HG03159 (cell line): ENCODE data around the gene DPYSL5.

Experiments
- ATAC-seq: cut with Tn5 transposase; IDR thresholded peaks from one replicate; pipeline ENCODE4 v1.9.1; 2021; ENCODE audit warnings: mild to moderate bottlenecking, moderate library complexity; ENCODE audit not compliant: unreplicated experiment

DPYSL5 gene

DNA sequence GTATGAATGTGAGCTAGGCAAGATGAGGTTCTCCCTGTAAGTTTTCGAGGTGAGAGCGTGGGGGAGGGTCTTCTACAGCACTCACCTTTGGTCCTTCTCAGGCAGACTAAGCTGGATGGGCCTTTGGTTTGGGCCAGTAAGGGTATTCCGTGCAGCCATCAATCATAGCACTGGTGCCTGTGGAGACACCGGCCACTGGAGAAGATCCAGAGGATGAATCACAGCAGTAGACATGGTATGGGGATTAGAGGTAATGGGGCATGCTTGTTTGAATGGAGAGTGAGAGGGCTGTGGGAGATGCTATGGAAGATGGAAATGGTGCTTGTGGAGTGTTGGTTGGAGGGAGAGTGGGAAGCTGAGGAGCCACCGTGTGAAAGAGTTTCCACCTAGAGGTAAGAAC is 138.6 kb downstream of the DPYSL5 start:
- no peak for ATAC-seq

DNA sequence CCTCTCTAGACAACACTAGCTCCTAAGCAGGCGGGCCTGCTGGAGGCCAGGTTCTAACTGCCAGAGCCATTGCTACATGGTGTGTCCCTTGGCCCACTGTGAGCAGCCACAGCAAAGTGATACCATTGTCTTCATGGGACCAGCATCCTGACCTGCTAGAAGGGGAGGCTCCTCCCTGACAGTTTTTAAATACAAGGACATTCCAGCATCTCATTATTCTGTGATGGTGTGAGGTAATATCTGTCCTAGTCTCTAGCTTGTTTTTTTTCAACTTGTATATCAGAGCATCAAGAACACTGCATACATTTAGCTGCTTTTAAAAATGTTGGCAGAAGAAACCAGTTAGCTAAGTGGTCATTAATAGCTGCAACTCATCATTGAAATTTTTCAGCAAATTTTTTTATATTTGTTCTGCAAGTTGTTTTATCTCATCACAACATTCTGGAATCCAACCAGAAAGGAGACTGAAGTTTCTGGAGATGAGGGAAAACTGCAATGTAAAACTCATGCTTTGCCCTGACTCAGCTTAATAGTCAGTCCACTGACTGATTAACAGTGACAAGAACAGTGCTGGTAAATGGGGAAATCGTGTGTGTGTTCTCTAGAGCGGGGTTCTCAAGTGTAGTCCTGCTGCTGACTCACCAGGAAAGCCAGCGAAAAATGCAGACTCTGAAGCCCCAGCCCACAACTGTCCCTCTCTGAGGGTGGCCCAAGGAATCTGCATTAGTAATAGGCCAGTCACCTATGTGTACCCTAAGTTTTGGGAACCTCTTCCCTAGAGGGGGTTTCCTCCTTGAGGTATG is 140.3 kb downstream of the DPYSL5 start:
- no peak for ATAC-seq

DNA sequence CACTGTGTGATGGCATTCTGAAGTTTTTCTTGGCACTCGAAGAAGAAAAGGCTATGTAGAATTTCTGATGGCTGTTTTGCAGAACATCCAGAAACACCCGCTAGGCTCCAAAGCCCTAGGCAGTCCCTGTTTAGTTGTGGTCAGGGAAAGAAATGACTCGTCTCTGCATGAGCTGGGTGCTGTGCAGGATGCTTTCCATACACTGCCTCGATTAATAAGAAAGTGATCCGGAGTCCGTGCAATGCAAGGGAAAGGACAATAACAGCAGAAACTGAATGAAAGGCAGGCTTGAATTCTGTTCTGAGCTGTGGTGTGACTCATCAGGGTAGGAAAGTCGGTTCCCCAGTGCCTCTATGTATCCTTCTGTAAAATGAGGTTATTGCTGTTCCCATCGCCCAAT is 141.2 kb downstream of the DPYSL5 start:
- no peak for ATAC-seq

DNA sequence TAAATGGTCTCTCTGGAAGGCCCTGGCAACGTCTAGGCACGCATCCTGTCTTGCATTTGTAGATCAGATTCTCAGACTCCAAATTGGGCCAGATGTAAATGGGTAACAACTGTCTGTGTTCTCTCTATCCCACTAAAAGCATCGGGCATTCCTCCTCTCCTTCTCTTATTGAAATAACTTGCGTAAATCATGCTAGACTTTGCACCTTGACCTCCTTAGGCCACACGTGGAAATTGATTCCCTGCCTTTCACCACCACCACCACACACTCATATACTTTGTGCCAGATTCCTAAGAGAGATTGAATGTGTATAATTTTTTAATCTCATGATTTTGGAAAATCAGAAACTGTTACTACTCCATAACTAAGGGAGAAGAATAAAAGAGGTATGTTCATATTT is 143.8 kb downstream of the DPYSL5 start:
- no peak for ATAC-seq

DNA sequence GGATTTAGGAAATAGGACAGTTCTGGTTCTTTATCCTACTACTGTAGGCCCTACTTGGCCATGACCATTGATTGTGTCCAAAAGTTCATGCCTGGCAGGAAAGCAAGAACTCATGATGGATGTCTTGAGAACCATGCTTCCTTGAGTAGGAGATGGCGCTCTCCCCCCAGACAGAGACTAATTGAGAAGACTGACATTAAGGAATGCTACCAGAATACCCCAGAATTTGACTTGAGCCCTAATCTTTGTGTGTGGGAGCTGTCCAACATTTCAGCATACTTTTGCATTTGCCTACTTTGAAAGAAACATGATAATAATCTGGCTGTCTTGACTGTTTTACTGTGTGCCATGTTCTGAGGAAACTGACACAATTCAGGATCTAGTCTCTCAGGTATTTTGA is 145.8 kb downstream of the DPYSL5 start:
- ATAC-seq = no peak

DNA sequence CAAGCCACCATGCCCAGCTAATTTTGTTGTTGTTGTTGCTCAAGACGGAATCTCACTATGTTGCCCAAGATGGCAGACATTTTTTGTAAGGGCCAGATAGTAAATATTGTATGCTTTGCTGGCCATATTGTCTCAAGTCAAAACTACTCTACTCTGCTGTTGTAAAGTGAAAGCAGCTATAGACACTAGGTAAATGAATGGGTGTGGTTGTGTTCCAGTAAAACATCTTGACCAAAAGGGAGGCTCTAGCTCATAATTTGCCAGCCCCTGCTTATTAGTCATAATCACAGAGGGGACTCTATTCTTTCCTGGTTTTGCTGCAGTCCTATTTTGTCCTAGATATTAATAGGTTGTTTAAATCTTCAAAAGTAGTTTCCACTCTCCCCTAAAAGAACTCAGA is 147.1 kb downstream of the DPYSL5 start:
- ATAC-seq = no peak

DNA sequence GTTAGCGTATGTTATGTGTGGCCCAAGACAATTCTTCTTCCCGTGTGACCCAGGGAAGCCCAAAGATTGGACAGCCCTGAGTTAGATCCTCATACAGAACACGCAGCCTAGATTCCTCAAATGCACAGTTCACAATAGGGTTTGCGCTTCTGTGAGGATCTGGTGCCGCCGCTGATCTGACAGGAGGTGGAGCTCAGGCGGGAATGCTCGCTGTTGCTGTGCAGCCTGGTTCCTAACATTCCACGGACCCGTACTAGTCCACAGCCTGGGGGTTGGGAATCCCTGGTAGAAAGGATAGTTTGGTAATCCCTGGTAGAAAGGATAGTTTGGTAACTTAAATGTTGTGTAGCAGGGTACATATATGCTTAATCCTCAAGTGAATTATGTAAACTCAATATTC is 149.5 kb downstream of the DPYSL5 start:
- ATAC-seq = no peak

DNA sequence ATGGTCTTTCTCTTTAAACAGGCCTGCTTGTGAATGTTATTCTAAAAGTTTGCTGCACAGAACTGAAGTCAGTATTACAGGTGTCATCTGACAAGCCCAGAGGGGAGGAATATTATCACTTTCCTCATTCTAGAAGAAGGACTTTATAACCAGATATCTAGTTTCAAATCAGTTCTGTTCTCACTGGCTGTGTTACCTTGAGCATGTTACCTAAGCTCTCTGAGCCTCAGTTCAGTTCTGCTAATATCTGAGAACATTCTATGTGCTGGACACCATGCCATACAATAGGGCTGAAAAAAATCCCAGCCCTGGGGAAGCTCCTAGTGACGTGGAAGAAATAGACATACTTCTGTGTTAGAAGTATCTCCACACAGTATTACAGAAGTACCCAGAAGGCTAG is 150.4 kb downstream of the DPYSL5 start:
- no peak for ATAC-seq
